GM12864 (cell line): ENCODE measurements around the gene SPX.

Source experiments
- DNase-seq: peaks from one replicate; pipeline ENCODE4 v3.0.0-alpha.2; 2011; ENCODE audit warnings: low read depth
- H3K4me3 ChIP-seq: 2 replicates; pipeline ENCODE4 v1.5.1; 2011; ENCODE audit warnings: mild to moderate bottlenecking, low read depth, low read length, control low read depth
- TF ChIP-seq, protein P1 (sequence below): IDR thresholded peaks from 2 replicates; pipeline ENCODE4 v1.5.1; 2011; ENCODE audit warnings: low read depth, mild to moderate bottlenecking, moderate library complexity, low read length, control low read depth, inconsistent platforms; ENCODE audit errors: missing control alignments

Gene SPX, protein sequence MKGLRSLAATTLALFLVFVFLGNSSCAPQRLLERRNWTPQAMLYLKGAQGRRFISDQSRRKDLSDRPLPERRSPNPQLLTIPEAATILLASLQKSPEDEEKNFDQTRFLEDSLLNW

DNA sequence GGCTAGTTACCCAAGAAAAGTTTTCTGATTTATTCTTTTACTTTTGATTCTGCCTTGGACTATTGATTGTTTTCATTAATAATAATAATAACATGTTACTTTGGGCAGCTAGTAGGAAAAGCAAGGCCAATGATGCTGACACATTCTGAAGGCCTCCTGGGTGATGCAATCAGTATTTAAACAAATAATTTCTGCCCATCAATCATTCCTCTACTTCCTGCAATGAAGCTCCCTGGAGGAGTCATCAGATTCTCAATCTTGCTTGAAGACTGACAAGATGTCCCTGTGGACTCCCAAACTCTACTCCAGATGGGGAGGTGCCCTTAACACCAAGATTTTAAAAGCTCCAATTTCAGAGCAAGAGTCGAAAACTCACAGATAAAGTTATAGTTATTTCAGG, at the start of gene SPX:
Gene SPX (plus strand): TSS at position 244 of the 400 bp plus-strand sequence. CDS start 177 bp downstream, outside the sequence.
- TF ChIP-seq, protein P1, sequence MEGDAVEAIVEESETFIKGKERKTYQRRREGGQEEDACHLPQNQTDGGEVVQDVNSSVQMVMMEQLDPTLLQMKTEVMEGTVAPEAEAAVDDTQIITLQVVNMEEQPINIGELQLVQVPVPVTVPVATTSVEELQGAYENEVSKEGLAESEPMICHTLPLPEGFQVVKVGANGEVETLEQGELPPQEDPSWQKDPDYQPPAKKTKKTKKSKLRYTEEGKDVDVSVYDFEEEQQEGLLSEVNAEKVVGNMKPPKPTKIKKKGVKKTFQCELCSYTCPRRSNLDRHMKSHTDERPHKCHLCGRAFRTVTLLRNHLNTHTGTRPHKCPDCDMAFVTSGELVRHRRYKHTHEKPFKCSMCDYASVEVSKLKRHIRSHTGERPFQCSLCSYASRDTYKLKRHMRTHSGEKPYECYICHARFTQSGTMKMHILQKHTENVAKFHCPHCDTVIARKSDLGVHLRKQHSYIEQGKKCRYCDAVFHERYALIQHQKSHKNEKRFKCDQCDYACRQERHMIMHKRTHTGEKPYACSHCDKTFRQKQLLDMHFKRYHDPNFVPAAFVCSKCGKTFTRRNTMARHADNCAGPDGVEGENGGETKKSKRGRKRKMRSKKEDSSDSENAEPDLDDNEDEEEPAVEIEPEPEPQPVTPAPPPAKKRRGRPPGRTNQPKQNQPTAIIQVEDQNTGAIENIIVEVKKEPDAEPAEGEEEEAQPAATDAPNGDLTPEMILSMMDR, result no peak
- no peak for DNase-seq
- no peak within 1 kb of the TSS for H3K4me3 ChIP-seq

DNA sequence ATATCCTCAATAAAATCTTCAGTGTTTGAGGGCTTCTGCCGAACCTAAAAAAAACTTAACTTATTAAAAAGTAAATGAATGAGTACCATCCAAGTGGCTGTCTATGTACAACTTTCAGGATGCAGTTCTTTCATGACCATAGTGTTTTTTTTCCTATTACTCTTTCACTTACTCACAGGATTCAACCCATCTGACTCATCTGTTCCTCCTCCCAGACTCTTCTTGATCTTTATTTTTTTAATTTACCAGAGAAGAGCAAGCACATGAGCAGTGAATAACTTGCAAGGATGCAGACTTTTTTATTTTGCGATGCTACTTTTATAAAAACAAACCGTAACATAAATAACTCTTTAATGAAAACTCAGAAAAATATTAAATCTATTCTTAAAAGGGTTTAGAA, 49.1 kb upstream of the SPX start:
- no peak for DNase-seq
- TF ChIP-seq, protein P1, result no peak

DNA sequence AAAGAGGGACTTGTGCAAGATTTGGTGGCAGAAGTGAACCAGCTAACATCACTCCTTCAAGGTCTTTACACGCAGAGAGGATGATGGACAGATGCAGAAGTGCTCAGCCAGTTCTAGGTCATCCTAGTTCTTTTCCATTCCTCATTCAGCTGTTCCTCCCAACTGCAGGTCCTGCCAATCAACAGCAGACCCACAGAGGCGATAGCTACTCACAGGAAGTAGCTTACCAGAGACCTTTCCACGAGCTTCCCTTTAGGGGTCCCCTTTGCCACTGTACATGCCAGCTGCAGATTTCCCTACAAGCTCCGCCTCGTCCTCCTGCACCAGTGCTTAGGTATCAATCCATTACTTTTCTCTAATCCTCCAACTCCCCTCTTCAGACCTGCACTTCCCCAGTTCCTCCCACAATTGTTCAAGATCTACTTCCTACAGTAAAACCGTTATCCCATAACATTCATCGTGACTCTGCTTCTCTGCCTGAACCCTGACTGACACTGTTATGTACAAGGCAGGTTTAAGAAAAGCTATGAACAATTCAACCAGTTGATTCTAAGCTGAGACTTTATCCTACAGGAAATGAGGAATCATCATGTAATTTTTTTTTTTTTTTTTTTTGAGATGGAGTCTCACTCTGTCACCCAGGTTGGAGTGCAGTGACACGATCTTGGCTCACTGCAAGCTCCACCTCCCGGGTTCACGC, 47.2 kb upstream of the SPX start:
- TF ChIP-seq, protein P1, result no peak
- H3K4me3 ChIP-seq, result no peak overlapping the region
- no peak for DNase-seq

More for the DNA sequence above, 49.1 kb upstream of the SPX start:
- no peak overlapping the region for H3K4me3 ChIP-seq

GRCh38 chr12:21483531-21483930, 42.6 kb upstream of the SPX start:
- no peak overlapping the region for H3K4me3 ChIP-seq
- DNase-seq, result no peak
- TF ChIP-seq, protein P1, result no peak

DNA sequence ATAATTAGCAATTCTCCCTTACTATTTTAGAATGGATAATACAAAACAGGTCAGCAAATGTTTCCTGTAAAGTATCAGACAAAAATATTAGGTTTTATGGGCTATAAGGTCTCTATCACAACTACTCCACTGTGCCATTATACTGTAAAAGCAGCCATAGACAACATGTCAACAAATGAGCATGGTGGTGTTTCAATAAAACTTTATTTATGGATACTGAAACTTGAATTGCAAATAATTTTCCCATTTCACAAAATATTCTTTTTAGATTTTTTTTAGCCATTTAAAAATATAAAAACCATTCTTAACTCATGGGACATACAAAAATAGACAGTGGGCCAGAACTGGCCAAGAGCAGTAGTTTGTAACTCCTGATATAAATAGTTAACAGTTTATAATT, 40.1 kb upstream of the SPX start:
- TF ChIP-seq, protein P1, result no peak
- no peak for DNase-seq

DNA sequence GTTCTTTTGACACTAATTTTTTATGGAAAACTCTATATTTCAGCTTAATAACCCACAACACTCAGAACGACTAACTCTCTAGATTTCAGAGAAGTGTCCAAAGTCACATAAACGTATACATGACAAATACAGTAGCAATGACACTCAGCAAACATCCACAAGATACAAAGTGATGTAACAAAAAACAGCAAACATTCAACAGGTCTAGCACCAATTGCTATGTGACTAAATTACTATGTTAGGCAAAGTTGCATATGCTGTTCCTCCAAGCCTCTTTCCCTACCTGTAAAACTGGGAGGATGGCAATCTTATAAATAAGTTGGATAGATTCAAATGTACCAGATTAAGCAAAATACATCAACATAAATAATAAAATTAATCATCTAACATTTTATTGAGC, 26.3 kb upstream of the SPX start:
- peak overlapping the region; percentile 81; the same call in 1 of the 2 replicates for H3K4me3 ChIP-seq
- DNase-seq, result no peak
- TF ChIP-seq, protein P1, result no peak

More for the DNA sequence above, 40.1 kb upstream of the SPX start:
- H3K4me3 ChIP-seq, result no peak overlapping the region

DNA sequence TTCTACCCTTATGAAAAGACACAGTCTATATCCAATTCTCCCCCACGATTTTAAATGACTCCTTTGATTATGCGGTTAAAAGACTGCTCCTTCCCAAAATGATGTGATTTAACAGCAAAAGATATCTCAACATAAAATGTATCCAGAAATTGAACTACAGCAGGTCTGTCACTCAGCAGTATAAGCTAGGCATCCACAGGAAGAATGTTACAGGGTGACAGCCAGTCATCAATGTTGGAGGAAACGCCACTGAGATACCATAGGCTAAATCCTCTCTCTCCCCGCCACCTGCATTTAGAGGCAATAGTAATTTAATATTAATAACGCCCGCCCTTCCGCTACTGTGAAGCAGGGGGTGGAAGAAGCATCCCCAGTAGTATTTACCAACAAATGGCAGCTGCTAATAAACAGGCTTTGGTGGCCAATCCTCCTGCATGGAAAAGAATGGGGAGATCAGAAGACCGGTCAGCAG, 25.3 kb upstream of the SPX start:
- TF ChIP-seq, protein P1, result no peak
- peak; percentile 5 for DNase-seq
- H3K4me3 ChIP-seq, result peak overlapping the region; percentile 81
